HG02610 (cell line): ENCODE measurements around the gene BCAP29.
A peak's percentile ranks its signal among the peaks of the same experiment; 100 is the strongest.
"Not testable (repeated sequence)": the region's sequence is repeated elsewhere in the genome, so short reads cannot be mapped to it uniquely, and the experiment has no call there.

ENCODE experiments used
- ATAC-seq: cut with Tn5 transposase; IDR thresholded peaks from one replicate; pipeline ENCODE4 v1.9.1; 2021; ENCODE audit warnings: mild to moderate bottlenecking, moderate library complexity; ENCODE audit not compliant: unreplicated experiment

Gene BCAP29

DNA sequence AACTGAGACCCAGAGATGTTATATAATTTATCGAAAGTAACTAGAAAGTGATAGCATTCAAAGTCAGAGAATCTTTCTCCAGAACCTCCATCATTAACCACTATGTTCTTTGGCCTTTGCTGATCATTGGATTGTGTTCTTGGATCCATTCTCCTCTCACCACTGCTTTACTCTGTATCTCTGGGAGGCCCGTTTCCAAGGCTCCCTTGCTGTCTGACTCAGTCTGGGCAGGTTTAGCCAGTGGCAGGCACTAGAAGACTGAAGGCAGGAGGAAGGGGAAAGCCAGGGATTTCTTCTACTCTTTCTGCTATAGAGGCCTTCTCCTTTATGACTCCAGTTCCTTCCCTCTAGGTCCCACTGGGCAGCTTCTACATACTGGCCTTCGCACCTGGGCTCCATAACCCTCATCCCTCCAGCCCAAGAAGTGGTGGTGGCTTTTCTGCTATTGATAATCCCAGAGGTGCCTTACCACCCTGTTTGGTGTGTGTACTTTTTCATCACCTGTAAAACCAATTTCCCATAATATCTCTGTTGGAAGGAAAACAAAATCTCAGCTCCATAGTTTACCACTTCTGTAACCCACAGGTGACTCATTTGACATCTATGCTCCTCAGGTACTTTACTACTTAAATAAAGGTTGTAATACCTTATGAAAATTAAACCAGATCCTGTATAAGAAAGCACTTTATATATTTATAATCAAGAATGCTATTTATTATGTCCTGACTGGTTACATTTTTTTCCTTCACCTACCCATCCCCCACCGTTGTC lies 36.0 kb downstream of the BCAP29 start:
- no peak for ATAC-seq

- no peak for ATAC-seq
Observed at GRCh38 chr7:107622429-107622828, 42.4 kb downstream of the BCAP29 start.

DNA sequence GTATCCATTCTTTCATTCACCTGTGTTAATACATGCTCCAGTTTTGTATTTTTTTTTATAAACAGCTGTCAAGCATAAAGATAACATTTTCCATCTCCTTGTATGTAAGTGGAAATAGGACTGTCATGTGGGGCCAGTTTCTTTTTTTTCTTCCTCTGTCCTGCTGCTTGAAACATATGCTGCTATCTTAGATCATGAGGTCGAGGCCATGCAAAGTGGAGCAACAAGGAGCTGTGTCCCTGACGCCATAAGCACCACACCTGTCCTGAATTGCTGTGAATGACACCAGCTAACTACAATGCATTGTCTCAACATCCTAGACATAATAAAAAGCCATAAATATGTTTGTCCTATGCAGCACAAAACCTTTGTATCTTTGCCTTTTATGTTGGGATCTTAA lies 42.8 kb downstream of the BCAP29 start:
- ATAC-seq: no peak

DNA sequence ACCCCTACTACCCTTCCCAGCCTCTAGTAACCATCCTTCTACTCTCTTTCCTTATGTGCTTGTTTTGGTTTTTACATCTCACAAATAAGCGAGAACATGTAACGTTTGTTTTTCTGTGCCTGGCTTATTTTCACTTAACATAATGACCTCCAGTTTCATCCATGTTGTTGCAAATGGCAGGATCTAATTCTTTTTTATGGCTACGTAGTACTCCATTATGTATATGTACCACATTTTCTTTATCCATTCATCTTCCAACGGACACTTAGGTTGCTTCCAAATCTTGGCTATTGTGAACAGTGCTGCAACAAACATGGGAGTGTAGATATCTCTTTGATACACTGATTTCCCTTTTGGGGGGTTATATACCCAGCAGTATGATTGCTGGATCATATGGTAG lies 47.0 kb downstream of the BCAP29 start:
- ATAC-seq: no peak

DNA sequence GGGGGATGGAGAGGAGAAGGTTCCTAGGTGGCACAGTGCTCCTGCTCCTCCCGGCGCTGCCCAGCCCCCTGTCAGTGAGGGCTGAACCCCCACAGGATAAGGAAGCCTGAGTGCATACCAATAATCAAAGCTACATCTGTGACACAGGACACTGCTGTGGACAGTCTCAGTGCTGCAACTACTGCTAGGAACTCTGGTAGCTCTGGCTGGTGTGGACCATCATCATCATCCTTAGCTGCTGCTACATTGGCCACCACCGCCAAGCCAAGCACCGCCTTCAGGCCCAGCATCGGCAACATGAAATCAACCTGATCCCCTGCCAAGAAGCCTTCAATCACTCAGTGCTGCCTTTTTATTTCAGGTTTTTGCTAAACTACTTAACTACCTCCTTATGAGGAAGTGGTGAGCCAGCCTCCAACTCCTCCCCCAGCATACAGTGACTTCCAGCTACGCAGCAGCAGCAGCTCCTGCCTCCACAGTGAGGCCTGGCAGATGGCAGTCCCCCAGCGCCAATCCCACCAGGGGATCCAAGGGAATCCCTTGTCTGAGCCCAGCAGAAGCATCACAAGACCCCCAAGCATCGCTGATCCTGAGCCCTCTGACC lies 48.5 kb downstream of the BCAP29 start:
- no peak for ATAC-seq

GRCh38 chr7:107630342-107630741 lies 50.3 kb downstream of the BCAP29 start:
- ATAC-seq: no peak

GRCh38 chr7:107631588-107632491 lies 51.8 kb downstream of the BCAP29 start:
- no peak for ATAC-seq

- ATAC-seq: no peak
Observed at GRCh38 chr7:107632492-107632865, 52.4 kb downstream of the BCAP29 start.

GRCh38 chr7:107638594-107638993 lies 58.5 kb downstream of the BCAP29 start:
- ATAC-seq: peak; percentile 88

- not testable (repeated sequence) for ATAC-seq
Observed at GRCh38 chr7:107639070-107639469, 59.0 kb downstream of the BCAP29 start.

- ATAC-seq: no peak
Observed at GRCh38 chr7:107641676-107642075, 61.6 kb downstream of the BCAP29 start.

DNA sequence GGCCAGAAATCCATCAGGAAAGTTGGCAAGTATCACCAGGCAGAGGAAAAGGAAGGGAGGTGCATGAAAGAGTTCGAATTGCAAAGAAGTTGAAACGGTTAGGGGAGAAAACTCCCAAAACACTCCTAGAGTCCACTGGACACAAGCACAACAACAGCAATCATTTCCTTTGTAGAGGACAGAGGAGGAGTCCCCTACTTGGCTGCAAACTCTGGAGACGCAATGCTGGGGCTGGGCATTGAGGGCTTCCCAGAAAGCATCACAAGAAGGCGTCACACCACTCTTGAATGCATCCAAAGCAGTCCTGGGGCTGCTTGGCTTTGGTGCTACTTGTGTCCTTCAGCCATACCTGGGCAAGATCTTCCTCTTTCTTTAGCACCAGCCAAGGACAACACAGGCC lies 62.5 kb downstream of the BCAP29 start:
- no peak for ATAC-seq

- ATAC-seq: no peak
Observed at GRCh38 chr7:107643407-107643806, 63.4 kb downstream of the BCAP29 start.

- no peak for ATAC-seq
Observed at GRCh38 chr7:107643938-107644308, 63.9 kb downstream of the BCAP29 start.

DNA sequence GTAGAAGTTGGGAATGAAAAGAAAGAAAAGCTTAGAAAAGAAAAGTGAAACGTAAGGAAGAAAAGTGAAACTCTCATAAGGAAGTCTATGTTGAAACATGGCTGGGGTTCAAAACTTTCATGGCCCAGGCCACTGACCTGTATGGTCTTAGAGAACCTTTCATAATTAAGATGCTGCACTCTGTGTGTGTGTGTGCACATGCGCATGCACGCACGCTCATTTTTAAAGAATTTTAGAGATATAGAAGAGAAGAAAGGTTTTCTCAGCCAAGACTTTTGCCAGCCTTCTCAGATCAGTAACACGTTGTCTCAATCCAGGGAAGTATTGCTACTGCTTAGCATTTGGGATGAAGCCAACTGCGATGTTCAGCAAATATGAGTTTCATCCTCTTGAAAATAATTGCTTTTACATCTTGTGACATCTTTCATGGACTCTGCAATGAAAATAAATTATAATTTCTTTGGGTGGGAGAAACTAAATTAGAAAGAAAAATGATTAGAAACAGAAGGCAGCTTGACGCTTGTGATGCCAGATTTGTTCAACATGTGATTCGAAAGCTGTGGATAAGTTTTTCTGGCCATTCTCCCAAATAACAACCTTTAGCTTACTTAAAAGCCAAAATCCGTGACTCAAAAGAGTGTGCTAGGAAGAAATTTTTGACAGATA lies 64.4 kb downstream of the BCAP29 start:
- ATAC-seq: no peak

DNA sequence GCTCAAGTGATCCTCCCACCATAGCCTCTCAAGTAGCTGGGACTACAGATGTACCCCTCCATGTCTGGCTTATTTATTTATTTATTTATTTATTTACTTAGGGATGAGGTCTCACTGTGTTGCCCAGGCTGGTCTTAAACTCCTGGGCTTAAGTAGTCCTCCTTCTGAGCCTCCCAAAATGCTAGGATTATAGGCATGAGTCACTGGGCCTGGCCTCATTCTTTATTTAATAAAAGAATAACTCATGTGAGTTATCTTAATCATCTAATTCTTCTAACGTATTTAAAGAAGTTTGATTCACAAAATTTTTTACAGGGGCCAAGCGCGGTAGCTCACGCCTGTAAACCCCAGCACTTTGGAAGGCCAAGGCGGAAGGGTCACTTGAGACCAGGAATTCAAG lies 72.6 kb downstream of the BCAP29 start:
- no peak for ATAC-seq

DNA sequence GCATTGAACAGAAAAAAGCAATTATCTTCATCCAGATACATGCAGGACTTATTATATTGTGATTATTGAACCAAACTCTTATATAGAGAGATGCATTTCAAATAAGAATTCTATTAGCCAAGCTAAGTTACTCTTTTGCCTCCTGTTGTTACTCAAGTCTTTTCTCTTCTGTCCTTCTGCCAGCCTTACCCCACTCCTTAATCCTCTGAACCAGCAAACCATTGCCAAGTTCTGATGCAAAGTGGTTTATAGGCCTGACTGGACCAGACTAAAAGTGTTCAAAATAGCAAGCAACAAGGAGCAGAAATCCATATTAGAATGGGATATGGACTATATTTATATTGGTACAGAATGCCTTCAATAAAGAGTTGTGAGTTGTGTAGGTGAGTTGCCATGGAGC lies 78.4 kb downstream of the BCAP29 start:
- no peak for ATAC-seq

GRCh38 chr7:107659666-107660065 lies 79.6 kb downstream of the BCAP29 start:
- no peak for ATAC-seq

GRCh38 chr7:107660381-107661080 lies 80.5 kb downstream of the BCAP29 start, which contains the start of gene SLC26A4:
SLC26A4 (plus strand) TSS chr7:107660828; CDS start chr7:107661642, 814 bp downstream.
- ATAC-seq: peak; percentile 83

GRCh38 chr7:107661081-107661864 lies 81.2 kb downstream of the BCAP29 start:
- ATAC-seq: no peak
